NCI-H345 (cell line): ENCODE measurements around the gene C11orf98.
"Not testable (repeated sequence)": the region's sequence is repeated elsewhere in the genome, so short reads cannot be mapped to it uniquely, and the experiment has no call there.

Source experiments
- DNase-seq: peaks from one replicate; lab custom pipeline; 2025; lab: John Stamatoyannopoulos, UW

The C11orf98 gene

DNA sequence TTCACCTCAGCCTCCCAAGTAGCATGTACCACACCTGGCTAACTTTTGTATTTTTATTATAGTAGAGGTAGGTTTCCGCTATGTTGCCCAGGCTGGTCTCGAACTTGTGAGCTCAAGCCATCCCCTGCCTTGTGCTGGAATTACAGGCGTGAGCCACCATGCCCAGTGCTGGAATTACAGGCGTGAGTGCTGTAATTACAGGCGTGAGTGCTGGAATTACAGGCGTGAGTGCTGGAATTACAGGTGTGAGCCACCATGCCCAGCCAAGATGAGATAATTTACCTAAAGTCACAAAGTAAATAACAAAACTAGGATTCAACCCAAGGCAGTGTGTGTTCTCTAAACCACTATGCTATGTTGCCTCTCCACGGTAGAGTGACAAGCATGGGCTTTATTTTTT is 17.5 kb upstream of the C11orf98 start:
- DNase-seq = no peak

DNA sequence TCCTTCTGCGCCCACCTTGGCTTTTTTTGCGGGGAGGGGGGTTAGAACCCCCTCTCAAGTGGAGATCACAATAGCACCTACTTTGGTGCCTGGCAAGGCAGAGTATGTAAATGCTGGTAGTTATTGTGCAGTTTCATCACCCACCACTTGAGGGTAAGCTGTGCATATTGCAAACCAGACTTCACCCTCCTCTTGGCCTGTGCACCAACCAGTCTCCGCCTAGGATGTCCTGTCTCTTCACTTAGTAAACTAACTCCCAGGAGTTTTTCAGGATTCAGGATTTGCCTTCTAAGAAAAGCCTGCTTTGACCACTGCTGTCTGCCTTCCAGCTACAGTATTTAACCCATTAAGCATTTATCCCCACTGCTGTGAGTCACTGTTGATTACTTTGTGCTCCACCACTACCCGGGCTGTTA is 15.8 kb upstream of the C11orf98 start:
- peak; percentile 56 for DNase-seq

DNA sequence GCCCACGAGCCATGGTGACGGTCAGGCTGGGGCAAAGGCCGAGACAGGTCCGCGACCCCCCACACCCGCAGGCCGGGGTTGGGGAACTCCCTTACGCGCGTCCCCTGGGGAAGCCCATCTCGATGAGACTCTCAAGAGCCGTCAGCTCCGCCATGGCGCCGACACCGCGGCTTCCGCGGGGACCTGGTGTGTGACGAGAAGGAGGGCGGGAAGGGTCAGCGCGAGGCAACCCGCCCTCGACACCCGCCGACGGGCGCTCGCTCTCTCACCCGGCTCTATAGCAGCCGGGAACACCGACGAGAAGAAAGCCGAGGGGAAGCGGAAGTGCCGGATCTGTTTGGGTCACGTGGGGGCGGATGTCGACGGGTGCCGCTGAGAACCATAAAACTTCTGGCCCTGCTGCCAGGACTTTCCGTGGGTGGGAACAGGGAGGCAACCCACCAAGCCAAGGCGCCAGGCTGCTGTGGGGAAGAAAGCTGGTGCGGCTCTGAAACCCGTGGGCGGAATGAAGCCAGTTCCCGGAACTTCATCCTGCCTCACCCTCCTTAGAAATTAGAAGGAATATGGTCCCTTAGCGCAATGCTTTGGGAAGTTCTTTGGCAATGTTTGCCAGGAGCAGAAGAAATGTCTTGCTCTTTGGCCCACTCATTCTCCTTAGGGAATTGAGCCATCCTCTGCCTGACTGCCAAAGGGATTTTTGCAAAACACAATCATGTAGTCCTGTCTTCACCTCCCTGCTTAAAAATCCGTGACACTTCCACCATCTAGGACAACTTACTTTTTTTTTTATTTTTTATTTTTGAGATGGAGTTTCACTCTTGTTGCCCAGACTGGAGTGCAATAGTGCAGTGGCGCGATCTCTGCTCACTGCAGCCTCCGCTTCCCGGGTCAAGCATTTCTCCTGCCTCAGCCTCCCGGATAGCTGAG is 14.0 kb upstream of the C11orf98 start, which contains the start of gene UBXN1:
Gene UBXN1 (minus strand): TSS at position 304 of the 927 bp plus-strand sequence. CDS start 150 bp downstream, at position 154.
- DNase-seq = peak; percentile 89

DNA sequence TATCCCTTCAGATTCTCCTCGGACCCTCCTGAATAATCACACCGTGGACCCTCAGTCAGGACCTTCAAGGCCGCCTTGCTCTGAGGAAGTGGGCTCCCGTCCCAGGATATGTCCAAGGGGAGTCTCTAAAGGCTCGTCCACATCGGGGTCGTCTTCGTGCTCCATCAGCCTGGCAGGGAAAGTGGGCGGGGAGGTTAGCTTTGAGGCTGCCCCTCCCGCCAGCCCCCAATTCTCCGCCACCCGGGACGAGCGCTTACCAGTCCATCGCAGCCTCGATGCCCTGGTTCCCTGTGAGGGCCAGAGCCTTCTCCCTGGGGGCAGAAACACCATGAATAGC is 13.4 kb upstream of the C11orf98 start:
- DNase-seq = no peak

DNA sequence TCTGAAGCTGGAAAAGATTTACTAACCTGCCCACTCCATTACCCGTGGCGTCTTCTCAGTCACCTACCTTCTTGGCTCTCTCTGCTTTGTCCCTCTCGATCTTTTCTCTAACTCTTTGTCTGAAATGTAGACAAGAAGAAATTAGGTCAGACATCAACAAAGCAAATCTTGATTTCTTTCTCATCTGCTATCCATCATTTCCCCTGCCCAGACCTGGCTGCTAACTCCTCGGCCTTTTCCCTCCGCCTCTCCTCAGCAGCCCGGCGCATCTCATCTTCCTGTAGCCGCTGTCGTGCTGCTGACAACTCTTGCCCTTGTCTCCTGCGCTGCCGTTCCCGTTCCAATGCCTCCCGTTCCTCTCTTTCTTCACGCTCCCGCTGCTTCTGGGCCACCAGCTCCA is 12.7 kb upstream of the C11orf98 start:
- DNase-seq = no peak

DNA sequence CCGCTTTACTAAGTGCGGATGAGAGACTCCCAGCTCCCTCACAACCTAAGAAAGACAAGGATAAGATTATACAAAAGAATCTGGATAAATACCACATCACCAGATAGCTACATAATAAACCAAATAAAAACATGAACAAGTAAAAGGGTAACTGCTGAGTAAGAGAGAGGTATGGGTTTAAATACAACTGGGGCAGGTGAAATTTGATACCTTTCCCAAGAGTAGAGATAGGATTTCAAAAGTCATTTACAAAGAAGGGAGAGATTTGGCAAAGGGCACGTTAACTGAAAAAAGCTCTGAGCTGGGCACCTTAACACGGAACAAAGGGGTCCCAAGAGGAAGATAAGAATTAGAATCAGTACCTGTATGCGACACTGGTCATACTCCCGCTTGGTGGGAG is 12.1 kb upstream of the C11orf98 start:
- no peak for DNase-seq

DNA sequence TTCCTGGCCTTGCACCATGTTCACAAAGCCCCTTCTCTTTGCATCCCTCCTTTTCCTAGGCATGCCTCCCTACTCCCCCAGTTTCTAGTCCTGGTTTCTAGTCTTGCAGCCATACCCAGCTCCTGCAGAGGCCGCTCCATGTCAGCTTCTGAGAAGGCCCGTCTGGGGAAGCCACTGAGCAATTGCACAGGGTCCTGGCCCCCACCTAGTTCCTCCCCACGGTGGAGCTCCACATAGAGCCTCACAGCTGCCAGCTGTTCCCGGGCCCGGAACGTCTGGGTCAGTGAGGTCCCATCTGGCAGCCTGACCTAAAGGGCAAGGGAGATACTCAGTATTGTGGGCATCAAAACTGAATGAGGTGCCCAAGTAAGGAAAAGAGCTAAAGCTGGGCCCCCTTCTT is 11.7 kb upstream of the C11orf98 start:
- DNase-seq = no peak

DNA sequence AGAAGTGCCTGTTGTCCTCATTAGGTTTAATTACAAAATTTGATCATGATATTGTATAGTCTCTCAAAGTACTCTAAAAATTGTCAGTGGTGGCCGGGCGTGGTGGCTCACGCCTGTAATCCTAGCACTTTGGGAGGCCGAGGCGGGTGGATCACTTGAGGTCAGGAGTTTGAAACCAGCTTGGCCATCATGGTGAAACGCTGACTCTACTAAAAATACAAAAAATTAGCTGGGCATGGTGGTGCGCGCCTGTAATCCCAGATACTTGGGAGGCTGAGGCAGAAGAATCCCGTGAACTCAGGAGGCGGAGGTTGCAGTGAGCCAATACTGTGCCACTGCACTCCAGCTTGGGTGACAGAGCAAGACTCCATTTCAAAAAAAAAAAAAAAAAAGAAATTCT is 10.4 kb upstream of the C11orf98 start:
- not testable (repeated sequence) for DNase-seq

DNA sequence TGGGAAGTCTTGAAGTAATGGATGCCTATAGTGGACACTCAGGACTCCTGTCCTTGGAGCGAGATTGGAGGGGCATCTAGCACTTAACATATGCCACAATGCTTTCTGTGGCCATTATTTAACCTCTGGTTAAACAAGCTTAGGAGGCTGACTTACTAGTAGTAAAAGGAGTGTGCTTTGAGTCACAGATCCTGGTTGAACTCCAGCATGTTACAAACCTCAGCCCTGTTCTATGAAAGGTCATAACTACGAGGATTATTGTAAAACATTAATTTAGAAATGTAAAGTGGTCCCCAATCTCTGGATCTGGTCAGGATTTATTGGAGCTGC is 8.2 kb upstream of the C11orf98 start:
- no peak for DNase-seq

DNA sequence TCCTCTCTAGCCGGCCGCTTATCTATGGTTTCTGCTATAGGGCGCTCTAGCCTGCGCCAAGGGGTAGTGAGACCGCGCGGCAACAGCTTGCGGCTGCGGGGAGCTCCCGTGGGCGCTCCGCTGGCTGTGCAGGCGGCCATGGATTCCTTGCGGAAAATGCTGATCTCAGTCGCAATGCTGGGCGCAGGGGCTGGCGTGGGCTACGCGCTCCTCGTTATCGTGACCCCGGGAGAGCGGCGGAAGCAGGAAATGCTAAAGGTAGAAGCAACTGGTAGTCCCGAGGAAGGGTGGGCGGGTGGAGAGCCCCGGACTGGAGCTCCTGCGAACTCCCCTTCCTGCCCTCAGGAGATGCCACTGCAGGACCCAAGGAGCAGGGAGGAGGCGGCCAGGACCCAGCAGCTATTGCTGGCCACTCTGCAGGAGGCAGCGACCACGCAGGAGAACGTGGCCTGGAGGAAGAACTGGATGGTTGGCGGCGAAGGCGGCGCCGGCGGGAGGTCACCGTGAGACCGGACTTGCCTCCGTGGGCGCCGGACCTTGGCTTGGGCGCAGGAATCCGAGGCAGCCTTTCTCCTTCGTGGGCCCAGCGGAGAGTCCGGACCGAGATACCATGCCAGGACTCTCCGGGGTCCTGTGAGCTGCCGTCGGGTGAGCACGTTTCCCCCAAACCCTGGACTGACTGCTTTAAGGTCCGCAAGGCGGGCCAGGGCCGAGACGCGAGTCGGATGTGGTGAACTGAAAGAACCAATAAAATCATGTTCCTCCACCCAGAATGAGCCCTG is 6.8 kb upstream of the C11orf98 start, which contains the start of the genes LBHD1 and UQCC3:
Gene LBHD1 (minus strand): TSS at position 660 of the 782 bp plus-strand sequence. CDS start 2,236 bp downstream, outside the sequence.
Gene UQCC3 (plus strand): TSS at position 66 of the 782 bp plus-strand sequence. CDS start 73 bp downstream, at position 139.
- DNase-seq = peak; percentile 83

DNA sequence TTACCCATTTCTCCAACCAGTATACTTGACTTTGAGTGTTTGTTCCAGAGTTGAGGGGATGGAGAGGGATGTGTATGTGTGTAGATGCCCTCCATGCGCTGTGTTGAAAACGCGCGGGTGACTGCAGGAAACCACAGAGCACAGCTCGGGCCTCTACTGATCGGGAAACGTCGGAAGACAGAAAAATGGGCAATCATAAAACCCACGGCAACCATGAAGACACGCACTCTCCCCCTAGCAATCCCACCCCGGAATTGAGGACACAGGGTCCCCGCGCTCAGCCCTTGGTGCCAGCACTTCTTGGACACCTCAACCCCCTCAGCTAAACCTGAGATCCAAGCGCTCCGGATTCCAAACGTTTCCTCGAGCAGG is 6.2 kb upstream of the C11orf98 start:
- DNase-seq = no peak

DNA sequence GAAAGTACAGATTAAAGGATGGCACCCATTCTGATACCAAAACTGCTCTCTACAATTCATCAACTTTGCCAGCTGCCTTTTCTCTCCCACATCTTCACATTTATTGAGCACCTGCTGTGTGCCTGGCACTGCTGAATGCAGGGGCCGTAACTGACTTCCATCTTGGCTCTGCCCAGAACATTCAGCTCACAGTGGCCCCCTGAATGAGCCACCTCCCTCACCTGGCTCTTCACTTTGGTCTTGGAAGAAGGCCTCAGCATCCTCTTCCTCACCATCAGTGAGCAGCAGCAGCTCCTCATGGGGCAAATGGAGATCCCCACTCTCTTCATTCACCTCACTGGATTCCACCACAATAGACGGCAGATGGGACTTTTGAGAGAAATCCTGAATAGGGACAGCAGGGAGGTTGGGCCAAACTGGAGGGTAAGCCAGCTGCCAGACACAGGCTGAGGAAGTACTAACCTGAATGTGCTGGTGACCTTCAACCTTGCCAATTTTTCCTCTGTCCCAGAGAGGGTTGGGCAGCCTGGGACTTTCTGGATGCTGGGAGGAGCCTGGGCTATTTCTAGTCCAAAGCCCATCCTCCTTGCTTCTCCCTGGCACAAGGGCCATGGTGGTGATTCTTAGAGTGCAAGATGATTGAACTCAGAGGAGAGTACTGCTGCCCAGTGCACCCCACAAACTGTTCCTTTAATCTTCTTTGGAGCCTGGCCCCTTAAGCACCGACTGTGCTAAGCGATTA is 4.6 kb upstream of the C11orf98 start:
- no peak for DNase-seq

DNA sequence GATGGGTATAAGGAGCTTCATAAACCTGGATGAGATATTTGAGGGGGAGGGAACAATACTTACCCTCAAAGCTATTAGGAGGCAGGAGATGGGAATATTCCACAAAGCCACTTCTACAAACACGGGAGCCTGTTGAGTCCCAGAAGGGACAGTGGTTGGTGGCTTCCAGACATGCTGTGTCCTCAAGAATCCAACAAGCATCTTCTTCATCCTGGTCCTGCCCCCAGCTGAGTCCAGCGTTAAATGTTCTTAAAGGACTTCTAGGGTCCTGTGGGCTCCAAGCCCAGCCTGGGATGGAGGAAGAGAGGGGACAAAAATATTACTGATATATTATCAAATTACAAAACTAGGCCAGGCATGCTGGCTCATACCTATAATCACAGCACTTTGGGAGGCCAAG is 2.5 kb upstream of the C11orf98 start:
- no peak for DNase-seq

DNA sequence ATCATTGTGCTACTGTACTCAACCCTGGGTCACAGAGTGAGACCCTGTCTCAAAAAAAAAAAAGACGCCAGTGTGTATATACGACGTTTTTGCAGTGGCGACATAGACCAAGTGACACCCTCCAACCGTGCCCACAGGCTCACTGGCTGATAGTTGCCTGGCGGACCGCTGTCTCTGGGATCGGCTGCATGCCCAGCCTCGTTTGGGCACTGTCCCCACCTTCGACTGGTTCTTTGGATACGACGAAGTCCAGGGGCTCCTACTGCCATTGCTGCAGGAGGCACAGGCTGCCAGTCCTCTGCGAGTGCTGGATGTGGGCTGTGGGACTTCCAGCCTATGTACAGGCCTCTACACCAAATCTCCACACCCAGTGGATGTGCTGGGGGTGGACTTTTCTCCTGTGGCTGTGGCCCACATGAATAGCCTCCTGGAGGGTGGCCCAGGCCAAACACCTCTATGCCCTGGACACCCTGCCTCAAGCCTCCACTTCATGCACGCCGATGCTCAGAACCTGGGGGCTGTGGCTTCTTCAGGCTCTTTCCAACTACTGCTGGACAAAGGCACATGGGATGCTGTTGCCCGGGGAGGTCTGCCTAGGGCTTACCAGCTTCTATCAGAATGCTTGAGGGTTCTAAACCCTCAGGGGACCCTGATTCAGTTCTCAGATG is 1.4 kb upstream of the C11orf98 start:
- no peak for DNase-seq

DNA sequence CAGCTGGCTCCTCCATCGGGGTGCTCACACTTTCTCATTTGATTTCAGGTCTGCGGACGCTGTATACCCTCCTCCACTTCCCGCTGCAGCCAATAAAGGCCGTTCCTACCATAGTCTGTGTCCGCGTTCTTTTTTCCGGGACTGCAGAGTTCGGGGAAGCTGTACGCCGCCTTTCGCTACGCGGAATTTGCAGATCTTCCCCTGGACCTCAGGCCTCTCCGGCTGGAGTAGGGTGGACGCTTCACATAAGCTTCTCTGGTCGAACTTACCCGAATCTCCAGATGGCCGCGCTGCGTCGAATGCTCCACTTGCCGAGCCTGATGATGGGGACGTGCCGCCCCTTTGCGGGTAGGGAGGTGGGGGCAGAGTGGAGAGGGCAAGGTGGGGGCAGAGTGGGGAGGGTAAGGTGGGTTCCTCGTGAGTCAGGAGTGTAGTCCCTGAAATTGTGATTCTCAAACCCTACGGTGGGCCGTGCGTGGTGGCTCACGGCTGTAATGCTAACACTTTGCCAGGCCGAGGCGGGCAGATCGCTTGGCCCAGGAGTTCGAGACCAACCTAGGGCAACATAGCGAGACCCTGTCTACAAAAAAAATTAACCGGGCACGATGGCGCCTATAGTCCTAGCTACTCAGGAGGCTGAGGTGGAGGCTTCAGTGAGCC is 719 bp upstream of the C11orf98 start:
- peak; percentile 57 for DNase-seq

DNA sequence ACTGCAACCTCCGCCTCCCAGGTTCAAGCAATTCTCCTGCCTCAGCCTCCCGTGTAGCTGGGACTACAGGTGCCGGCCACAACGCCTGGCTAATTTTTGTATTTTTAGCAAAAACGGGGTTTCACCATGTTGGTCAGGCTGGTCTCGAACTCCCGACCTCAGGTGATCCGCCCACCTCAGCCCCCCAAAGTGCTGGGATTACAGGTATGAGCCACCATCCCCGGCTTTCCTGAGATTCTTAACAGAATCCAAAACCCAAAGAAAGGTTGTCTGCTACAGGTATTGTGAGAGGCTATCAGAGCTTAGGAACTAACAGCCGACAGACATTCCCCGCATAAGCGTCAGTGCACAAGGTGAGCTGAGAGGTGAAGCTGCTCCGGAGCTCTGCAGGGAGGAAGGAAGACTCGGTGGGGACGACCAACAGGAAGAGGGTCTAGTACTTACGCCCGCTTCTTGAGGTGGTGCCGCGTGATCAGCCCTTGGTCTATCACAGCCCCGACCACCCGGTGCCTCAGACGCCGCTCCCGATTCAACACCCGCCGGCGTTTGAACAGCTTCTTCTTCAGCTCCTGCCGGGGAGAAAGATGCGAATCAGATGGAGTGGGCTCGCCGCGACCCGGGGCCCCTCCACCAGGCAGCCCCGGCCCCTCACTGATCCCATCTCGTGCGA is 470 bp downstream of the C11orf98 start:
- DNase-seq = peak; percentile 62

DNA sequence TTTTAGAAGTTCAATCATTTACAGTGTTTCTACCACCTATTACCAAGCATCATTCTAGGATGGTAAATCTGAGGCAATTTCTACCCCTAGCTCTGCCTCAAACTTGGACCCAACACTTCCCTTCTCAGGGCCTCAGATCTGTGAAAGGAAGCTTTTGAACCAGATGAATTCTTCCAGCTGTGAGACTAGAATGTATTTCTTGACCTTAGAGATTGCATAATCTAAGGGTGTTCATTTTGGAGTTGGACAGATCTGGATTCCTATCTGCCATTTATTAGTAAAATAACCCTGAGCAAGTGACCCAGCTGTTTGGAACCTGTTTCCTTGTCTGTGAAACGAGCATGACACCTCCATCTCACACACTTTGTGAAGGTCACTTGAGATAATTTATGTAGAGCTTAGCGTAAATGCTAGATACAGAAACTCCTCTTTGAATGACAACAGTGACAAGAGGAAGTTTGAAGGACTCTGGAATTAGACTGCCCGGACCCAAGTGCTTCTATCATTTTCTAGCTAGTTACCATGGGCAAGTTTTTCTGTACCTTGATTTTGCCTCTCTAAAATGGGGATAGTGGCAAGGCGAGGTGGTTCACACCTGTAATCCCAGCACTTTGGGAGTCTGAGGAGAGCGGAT is 8.1 kb downstream of the C11orf98 start:
- no peak for DNase-seq

DNA sequence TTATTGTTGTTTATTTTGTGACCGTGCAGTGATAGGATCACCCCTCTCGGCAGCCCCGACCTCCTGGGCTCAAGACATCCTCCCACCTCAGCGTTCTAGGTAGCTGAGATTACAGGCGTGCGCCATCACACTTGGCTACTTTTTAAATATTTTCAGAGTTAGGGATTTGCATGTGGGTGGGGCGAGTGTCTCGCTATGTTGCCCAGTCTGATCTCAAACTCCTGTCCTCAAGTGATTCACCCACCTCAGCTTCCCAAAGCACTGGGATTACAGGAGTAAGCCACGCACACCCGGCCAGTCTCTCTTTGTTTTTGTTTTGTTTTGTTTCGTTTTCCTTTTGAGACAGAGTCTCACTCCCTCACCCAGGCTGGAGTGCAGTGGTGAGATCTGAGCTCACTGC is 10.7 kb downstream of the C11orf98 start:
- no peak for DNase-seq

DNA sequence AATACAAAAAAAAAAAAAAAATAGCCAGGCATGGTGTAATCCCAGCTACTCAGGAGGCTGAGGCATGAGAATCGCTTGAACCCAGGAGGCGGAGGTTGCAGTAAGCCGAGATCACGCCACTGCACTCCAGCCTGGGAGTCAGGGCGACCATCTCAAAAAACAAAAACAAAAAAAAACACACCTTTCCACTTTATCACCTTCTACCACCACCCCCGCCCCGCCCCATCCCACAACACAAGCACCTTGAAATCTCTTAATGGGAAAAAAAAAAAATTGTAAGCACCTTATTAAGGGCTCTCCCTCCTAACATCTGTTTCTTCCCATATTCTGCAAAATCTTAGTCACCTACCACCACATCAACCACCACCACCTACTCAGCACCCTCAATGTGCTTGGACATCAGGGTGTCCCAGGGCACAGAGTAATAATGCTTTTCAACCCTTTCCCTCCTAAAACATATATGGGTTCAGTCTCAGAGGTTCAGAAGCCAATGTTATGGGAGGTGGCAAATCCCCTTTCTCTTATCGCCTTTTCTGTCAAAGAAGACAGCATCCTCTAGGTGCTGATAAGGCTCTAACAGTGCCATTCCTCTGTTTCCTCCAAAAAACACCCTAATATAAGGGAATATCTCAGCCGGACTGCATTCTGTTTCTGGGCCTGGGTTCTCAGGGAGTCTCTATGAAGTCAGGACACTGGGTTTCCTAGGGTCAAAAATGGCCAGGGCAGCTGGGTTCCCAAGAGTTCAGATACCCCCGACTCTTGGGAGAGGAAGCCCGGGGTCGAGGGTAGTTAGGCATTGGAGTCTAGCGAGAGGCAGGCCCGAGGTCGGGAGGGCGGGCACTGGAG is 12.6 kb downstream of the C11orf98 start:
- DNase-seq = no peak
